HG03469 (cell line): Measurements from ENCODE around the gene SIX6.
"Not testable (repeated sequence)": the region's sequence is repeated elsewhere in the genome, so short reads cannot be mapped to it uniquely, and the experiment has no call there.

ENCODE experiments used
- ATAC-seq: cut with Tn5 transposase; IDR thresholded peaks from one replicate; pipeline ENCODE4 v1.9.1; 2021; ENCODE audit warnings: mild to moderate bottlenecking, moderate library complexity, moderate number of reproducible peaks; ENCODE audit not compliant: unreplicated experiment

SIX6 gene

GRCh38 chr14:60508707-60509437, at the start of gene SIX6:
SIX6 (plus strand) TSS chr14:60509146; CDS start chr14:60509399, 253 bp downstream.
- no peak for ATAC-seq

- not testable (repeated sequence) for ATAC-seq
These were observed 28.7 kb upstream of the SIX6 start for GRCh38 chr14:60480248-60480647.

GRCh38 chr14:60482743-60483142, 26.2 kb upstream of the SIX6 start:
- ATAC-seq, result no peak

- no peak for ATAC-seq
These were observed 23.8 kb upstream of the SIX6 start for GRCh38 chr14:60485057-60485597.

GRCh38 chr14:60485598-60486251, 23.2 kb upstream of the SIX6 start, which contains the start of gene C14orf39:
C14orf39 (minus strand) TSS chr14:60486063; CDS start chr14:60485078, 985 bp downstream.
- ATAC-seq, result no peak

GRCh38 chr14:60487211-60487610, 21.7 kb upstream of the SIX6 start:
- no peak for ATAC-seq

GRCh38 chr14:60488175-60488574, 20.8 kb upstream of the SIX6 start:
- ATAC-seq, result no peak

GRCh38 chr14:60490270-60490669, 18.7 kb upstream of the SIX6 start:
- no peak for ATAC-seq

GRCh38 chr14:60495946-60496345, 13.0 kb upstream of the SIX6 start:
- ATAC-seq, result no peak

- no peak for ATAC-seq
These were observed 6.4 kb upstream of the SIX6 start for GRCh38 chr14:60502541-60502940.

- ATAC-seq, result no peak
These were observed 3.5 kb upstream of the SIX6 start for GRCh38 chr14:60505448-60505847.

GRCh38 chr14:60506010-60506409, 2.9 kb upstream of the SIX6 start:
- ATAC-seq, result no peak

GRCh38 chr14:60506462-60506984, 2.4 kb upstream of the SIX6 start:
- ATAC-seq, result no peak

- no peak for ATAC-seq
These were observed 1.7 kb upstream of the SIX6 start for GRCh38 chr14:60506985-60507829.

- no peak for ATAC-seq
These were observed 611 bp upstream of the SIX6 start for GRCh38 chr14:60508363-60508706.

- ATAC-seq, result no peak
These were observed 700 bp downstream of the SIX6 start for GRCh38 chr14:60509438-60510253.

- ATAC-seq, result no peak
These were observed 1.5 kb downstream of the SIX6 start for GRCh38 chr14:60510254-60510950.

- no peak for ATAC-seq
These were observed 2.1 kb downstream of the SIX6 start for GRCh38 chr14:60510951-60511599.

GRCh38 chr14:60512126-60512525, 3.2 kb downstream of the SIX6 start:
- no peak for ATAC-seq
